Ishikawa (cell line): ENCODE results near the gene TPD52L1.

Source experiments
- FOXM1 ChIP-seq: IDR thresholded peaks from 2 replicates; pipeline ENCODE4 v1.6.1; 2012; ENCODE audit warnings: low read depth, borderline replicate concordance
- RAD21 ChIP-seq: IDR thresholded peaks from 2 replicates; pipeline ENCODE4 v1.6.1; 2012; ENCODE audit warnings: low read depth
- YY1 ChIP-seq: IDR thresholded peaks from 2 replicates; pipeline ENCODE4 v1.6.1; 2012; ENCODE audit warnings: low read depth

DNA sequence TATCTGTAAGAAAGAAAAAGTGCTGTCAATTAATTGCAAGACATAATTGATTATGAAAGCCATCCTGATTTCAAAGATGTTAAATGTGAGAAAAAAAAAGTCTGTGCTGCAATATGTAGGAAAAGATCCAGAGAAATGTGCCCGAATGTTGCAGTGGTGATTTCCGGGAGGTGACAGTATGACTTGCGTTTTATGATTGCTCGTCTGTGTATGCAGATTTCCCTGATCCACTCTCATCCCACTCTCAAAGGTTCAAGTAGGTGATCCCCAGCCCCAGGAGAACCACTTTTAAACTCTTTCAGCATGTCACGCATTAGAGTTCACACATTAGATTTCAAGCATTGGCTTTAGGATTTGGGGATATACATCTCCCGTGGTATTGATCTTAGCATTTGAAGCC lies 57.8 kb downstream of the TPD52L1 start:
- TF ChIP-seq FOXM1 (no peak), RAD21 (no peak), YY1 (no peak)
